Measurements from ENCODE around the gene NHERF1. TPM values are rescaled to one million over a fixed set of nuclear protein-coding genes. Genes with fewer than 3 reads are reported as not detected.

Gene NHERF1
- total RNA-seq, 1 donor = 22.1 TPM

- no peak overlapping the region for H3K4me2 ChIP-seq (ENCODE audit: insufficient read depth, low read length)
- no peaks in the 10 kb centered on the region for H3K79me2 ChIP-seq (ENCODE audit: insufficient read depth, low read length)
- no peaks in the 10 kb centered on the region for H4K20me1 ChIP-seq (ENCODE audit: insufficient read depth, low read length)
- H3K4me1 ChIP-seq (ENCODE audit: insufficient read depth, low read length) = no peaks in the 10 kb centered on the region
- H3K27ac ChIP-seq (ENCODE audit: low read depth, low read length) = no peak overlapping the region
- no peaks in the 10 kb centered on the region for H3K36me3 ChIP-seq (ENCODE audit: insufficient read depth, low read length)
- H3K9me3 ChIP-seq (ENCODE audit: low read depth, low read length) = no peaks in the 10 kb centered on the region
- H3K4me3 ChIP-seq (ENCODE audit: insufficient read depth, low read length) = no peak overlapping the region
- DNase-seq (ENCODE audit: insufficient read length, low spot score, missing footprints) = no peak
- TF ChIP-seq CTCF (IDR thresholded peaks at IDR 0.05; ENCODE audit: extremely low read depth, low read depth, low read length) = no peak
- H3K27me3 ChIP-seq (ENCODE audit: insufficient read depth, low read length) = peaks cover 9% of the 10 kb centered on the region
- H2AFZ ChIP-seq (ENCODE audit: low read length) = no peak overlapping the region
These were observed 35.2 kb upstream of the NHERF1 start for GRCh38 chr17:74713171-74713755.

- H3K4me1 ChIP-seq (ENCODE audit: insufficient read depth, low read length) = no peaks in the 10 kb centered on the region
- DNase-seq (ENCODE audit: insufficient read length, low spot score, missing footprints) = peak; percentile 63
These were observed 33.3 kb upstream of the NHERF1 start for GRCh38 chr17:74715144-74715543.

GRCh38 chr17:74720506-74720905, 27.9 kb upstream of the NHERF1 start:
- Histone ChIP-seq H3K9me3 (ENCODE audit: low read depth, low read length) (no peaks in the 10 kb centered on the region), H3K27me3 (ENCODE audit: insufficient read depth, low read length) (peaks cover 3% of the 10 kb centered on the region)
- no peak for DNase-seq (ENCODE audit: insufficient read length, low spot score, missing footprints)

More at GRCh38 chr17:74715144-74715543, 33.3 kb upstream of the NHERF1 start:
- TF ChIP-seq CTCF (IDR thresholded peaks at IDR 0.05; ENCODE audit: extremely low read depth, low read depth, low read length) = no peak
- H3K36me3 ChIP-seq (ENCODE audit: insufficient read depth, low read length) = no peaks in the 10 kb centered on the region
- H3K27me3 ChIP-seq (ENCODE audit: insufficient read depth, low read length) = peaks cover 9% of the 10 kb centered on the region
- no peak overlapping the region for H3K27ac ChIP-seq (ENCODE audit: low read depth, low read length)
- H3K9me3 ChIP-seq (ENCODE audit: low read depth, low read length) = no peaks in the 10 kb centered on the region
- H4K20me1 ChIP-seq (ENCODE audit: insufficient read depth, low read length) = no peaks in the 10 kb centered on the region
- H3K79me2 ChIP-seq (ENCODE audit: insufficient read depth, low read length) = no peaks in the 10 kb centered on the region
- no peak overlapping the region for H3K4me2 ChIP-seq (ENCODE audit: insufficient read depth, low read length)
- H3K4me3 ChIP-seq (ENCODE audit: insufficient read depth, low read length) = no peak overlapping the region
- H2AFZ ChIP-seq (ENCODE audit: low read length) = no peak overlapping the region

GRCh38 chr17:74722782-74723181, 25.6 kb upstream of the NHERF1 start:
- Histone ChIP-seq H3K4me1 (ENCODE audit: insufficient read depth, low read length) (no peaks in the 10 kb centered on the region), H3K36me3 (ENCODE audit: insufficient read depth, low read length) (no peaks in the 10 kb centered on the region), H3K27ac (ENCODE audit: low read depth, low read length) (no peak overlapping the region), H4K20me1 (ENCODE audit: insufficient read depth, low read length) (no peaks in the 10 kb centered on the region), H3K79me2 (ENCODE audit: insufficient read depth, low read length) (no peaks in the 10 kb centered on the region), H3K27me3 (ENCODE audit: insufficient read depth, low read length) (no peaks in the 10 kb centered on the region), H3K9me3 (ENCODE audit: low read depth, low read length) (no peaks in the 10 kb centered on the region), H3K4me2 (ENCODE audit: insufficient read depth, low read length) (no peak overlapping the region), H3K4me3 (ENCODE audit: insufficient read depth, low read length) (no peak overlapping the region), H2AFZ (ENCODE audit: low read length) (no peak overlapping the region)
- no peak for TF ChIP-seq CTCF (IDR thresholded peaks at IDR 0.05; ENCODE audit: extremely low read depth, low read depth, low read length)
- DNase-seq (ENCODE audit: insufficient read length, low spot score, missing footprints) = peak; percentile 30

More at GRCh38 chr17:74720506-74720905, 27.9 kb upstream of the NHERF1 start:
- Histone ChIP-seq H3K4me2 (ENCODE audit: insufficient read depth, low read length) (no peak overlapping the region), H3K36me3 (ENCODE audit: insufficient read depth, low read length) (no peaks in the 10 kb centered on the region), H3K27ac (ENCODE audit: low read depth, low read length) (no peak overlapping the region), H4K20me1 (ENCODE audit: insufficient read depth, low read length) (no peaks in the 10 kb centered on the region), H2AFZ (ENCODE audit: low read length) (no peak overlapping the region), H3K4me1 (ENCODE audit: insufficient read depth, low read length) (no peaks in the 10 kb centered on the region), H3K4me3 (ENCODE audit: insufficient read depth, low read length) (no peak overlapping the region), H3K79me2 (ENCODE audit: insufficient read depth, low read length) (no peaks in the 10 kb centered on the region)
- no peak for TF ChIP-seq CTCF (IDR thresholded peaks at IDR 0.05; ENCODE audit: extremely low read depth, low read depth, low read length)
